GM04503 (cell line): Measurements from ENCODE around the gene SIRT3.

Source experiments
- DNase-seq: peaks from one replicate; pipeline ENCODE4 v3.0.0-alpha.2; 2012; ENCODE audit warnings: low read depth

The SIRT3 gene

DNA sequence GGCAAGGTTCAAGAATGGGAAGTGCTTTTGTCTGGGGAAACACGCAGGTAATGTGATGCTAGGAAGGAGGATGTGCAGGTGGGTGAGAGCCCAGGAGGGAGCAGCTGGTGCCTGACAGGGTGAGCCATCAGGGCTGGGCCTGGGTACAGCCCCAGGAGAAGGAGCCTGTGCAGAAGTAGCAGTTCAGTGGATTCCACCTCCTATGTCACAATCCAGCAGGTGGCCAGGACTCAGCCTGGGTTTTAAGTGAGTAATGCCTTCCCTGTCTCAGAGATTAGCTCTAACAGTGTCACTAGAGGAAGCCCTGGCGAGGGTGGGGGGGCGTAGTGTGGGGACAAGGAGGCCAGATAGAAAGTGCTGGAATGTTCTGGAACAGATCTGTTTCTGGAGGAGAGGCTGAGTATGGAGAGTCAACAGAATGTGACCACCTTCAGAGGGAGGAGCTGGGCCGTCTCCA is 20.5 kb downstream of the SIRT3 start:
- no peak for DNase-seq

DNA sequence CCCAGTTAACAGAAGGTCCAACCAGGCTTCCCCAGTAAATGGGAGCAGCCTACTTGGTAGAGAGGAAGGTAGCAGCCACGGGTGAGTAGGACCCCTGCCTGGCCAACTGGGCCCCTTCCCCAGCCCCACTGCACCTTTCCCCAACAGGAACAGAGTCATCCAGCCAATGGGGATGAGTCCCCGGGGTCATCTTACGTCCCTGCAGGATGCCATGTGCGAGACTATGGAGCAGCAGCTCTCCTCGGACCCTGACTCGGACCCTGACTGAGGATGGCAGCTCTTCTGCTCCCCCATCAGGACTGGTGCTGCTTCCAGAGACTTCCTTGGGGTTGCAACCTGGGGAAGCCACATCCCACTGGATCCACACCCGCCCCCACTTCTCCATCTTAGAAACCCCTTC is 22.1 kb downstream of the SIRT3 start:
- no peak for DNase-seq

DNA sequence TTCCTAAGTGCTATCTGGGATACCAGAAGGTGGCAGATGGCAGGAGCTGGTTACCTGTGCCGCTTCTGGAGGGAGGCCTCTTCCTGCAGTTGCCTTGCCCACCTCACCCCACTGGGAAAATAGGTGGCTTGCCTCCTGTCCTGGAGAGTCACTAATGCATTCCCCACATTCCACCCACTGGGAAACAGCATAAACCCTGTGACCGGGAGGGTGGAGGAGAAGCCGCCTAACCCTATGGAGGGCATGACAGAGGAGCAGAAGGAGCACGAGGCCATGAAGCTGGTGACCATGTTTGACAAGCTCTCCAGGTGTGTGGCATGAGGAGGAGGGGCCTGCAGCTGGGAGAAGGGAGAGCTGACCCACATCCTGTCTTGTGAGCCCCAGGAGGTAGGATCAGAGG is 23.0 kb downstream of the SIRT3 start:
- DNase-seq, result no peak

DNA sequence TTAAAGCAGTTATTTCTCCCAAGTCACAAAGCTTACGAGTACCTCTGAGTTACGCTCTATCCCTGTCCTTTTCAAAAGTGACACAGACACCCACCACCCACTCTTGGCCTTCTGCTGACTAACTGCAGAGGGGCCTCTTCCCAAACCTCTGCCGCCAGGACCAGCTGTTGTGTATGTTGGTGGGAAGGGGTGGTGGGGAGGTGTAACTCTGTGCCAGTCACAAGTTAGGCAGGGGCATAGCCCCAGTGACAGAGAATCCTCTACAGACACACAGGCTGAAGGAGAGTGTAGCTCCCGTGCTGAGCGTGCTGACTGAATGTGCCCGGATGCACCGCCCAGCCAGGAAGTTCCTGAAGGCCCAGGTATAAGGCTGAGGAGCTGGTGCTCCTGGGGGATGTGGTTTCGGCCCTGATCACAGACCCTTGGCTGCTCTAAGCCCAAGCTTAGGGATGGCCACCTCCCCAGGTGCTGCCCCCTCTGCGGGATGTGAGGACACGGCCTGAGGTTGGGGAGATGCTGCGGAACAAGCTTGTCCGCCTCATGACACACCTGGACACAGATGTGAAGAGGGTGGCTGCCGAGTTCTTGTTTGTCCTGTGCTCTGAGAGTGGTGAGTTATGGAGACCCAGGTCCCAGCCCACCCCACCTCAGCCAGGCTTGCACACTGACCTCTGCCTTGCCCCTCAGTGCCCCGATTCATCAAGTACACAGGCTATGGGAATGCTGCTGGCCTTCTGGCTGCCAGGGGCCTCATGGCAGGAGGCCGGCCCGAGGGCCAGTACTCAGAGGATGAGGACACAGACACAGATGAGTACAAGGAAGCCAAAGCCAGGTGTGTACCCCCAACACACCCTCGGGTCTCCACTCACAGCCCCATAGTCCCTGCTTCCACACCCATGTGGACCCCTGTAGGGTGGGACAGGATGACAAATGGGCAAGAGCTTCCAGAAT is 23.7 kb downstream of the SIRT3 start:
- DNase-seq, result no peak

DNA sequence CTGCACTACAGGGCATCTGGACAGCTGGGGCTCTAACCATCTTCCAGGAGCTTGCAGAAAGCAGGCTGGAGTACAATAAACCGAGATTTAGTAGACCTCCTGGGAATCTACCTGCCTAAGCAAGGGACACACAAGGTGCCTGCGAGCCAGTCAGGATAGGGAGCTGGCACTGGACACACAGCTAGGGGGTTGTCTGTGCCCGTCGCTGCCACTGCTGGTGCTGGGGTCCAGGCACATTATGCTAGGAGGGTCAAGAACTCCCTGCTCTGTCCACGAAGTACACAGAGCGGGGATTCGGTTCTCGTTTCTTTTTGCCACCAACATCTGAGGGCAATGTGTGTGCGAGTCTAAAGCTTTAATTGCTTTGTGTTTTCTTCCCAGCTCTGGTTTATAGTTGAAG is 24.4 kb downstream of the SIRT3 start:
- DNase-seq, result no peak

DNA sequence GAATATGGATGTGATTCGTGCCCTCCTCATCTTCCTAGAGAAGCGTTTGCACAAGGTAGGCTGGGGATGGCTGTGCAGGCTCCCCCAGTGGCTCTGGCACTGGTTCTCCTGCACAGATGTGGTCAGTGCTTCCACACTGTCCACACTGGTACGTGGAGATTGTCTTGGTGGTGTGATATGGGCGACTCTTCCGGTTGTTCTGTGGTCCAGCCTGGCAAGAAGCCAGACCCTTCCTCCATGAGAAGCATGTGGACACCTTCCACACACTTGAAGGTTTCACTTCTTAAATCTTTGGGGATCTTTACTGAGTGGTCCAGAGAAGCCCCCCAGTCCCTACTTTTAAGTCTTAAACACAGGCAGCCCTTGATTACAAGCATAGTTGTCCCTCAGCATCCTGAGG is 24.8 kb downstream of the SIRT3 start:
- no peak for DNase-seq

DNA sequence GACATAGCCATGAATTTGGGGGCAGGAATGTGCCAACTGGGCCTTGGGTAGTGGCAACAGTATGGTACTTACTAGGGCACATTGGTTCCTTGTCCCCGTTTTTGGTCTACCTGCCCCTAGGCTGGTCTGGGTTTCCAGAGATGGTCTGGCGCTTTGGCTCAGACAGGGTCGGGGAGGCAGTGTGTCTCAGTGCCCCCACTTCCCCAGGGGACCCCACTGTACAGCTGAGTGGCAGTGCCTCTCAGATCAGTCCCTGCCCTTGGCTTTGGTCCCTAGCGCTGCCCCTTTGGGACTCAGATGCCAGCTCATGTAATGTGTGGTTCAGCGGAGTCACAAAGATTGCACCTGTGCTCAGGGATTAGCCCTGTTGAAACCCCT is 25.4 kb downstream of the SIRT3 start:
- no peak for DNase-seq

DNA sequence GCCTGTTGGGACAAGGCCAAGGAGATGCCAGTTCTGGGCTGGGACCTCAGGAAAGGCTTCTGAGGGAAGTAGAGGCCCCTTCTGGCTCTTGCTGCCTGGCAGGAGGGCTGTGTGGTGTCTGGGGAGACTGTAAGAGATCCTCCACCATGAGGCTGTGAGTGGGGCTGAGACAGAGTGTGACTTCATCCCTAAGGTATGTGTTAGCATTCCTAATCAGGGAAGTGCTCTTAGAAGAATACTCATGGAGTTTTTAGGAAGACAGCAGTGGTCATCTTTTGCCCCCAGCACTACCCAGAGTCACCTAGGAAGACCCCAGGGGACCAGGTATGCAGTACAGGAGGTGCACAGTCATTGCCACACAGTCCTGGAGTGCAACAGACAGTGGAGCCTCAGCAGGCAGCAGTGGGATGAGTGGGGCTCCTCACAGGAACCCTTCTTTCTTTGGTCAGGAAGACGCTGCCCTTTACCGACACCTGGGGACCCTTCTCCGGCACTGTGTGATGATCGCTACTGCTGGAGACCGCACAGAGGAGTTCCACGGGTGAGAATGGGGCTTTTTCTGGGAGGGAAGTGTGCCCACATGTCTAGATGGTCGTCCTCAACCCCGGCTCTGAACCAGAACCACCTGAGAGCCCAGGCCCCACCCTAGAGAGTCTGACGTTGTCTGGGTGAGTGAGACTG is 25.9 kb downstream of the SIRT3 start:
- peak; percentile 61 for DNase-seq

DNA sequence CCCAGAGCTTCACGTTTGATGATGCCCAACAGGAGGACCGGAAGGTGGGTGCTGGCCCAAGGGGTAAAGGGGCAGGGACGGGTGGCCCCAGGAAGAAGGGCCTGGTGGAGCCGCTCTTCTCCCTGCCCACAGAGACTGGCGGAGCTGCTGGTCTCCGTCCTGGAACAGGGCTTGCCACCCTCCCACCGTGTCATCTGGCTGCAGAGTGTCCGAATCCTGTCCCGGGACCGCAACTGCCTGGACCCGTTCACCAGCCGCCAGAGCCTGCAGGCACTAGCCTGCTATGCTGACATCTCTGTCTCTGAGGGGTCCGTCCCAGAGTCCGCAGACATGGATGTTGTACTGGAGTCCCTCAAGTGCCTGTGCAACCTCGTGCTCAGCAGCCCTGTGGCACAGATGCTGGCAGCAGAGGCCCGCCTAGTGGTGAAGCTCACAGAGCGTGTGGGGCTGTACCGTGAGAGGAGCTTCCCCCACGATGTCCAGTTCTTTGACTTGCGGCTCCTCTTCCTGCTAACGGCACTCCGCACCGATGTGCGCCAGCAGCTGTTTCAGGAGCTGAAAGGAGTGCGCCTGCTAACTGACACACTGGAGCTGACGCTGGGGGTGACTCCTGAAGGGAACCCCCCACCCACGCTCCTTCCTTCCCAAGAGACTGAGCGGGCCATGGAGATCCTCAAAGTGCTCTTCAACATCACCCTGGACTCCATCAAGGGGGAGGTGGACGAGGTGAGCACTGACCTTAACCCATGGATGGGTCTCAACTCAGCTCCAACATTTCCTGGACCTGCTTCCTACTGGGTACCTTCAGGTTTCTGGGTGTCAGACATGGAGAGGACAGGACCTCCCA is 26.6 kb downstream of the SIRT3 start:
- DNase-seq, result no peak

DNA sequence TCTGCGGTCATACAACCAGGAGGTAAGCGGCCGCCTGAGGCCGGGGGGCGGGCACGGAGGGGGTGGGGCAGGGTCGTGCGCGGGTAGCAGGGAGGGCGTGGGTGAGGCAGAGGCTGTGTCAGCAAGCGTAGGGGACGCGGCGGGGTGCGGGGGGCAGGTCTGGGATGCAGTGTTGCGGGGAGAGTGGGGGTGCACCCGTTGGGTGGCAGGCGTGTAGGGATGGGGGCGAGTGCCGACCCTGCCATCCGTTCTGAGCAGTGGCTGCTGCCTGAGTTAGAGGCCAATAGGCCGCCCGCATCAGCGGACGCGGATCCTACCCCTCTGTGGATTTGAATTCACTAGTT is 27.3 kb downstream of the SIRT3 start:
- no peak for DNase-seq

DNA sequence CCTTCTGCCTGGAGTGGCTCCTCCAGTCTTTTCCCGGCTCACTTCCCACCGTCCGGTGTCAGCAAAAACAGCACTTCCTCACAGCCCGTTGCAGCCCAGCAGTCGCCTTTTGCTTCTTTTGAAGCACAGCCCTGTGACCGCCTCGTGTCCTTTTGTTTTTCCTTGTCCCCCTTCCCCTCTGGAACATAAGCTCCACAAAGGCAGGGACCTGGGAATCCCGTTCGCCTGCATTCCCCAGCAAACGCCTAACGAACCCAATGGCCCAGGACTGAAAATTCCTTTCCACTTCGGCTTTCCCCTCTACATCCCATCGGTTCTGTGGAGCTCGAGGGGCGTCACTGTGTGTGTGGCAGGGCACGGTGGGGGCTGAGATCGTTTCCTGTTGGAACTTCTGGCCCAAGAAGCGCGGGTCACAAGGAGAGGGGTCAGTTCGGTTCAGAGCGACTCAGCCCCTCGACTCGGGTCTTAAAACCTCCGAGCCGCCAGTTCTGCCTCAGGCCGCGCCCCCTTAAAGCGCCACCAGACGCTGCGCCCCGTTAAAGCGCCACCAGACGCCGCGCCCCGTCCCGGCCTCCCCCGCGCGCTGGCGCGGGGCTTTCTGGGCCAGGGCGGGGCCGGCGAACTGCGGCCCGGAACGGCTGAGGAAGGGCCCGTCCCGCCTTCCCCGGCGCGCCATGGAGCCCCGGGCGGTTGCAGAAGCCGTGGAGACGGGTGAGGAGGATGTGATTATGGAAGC is 27.8 kb downstream of the SIRT3 start:
- no peak for DNase-seq

DNA sequence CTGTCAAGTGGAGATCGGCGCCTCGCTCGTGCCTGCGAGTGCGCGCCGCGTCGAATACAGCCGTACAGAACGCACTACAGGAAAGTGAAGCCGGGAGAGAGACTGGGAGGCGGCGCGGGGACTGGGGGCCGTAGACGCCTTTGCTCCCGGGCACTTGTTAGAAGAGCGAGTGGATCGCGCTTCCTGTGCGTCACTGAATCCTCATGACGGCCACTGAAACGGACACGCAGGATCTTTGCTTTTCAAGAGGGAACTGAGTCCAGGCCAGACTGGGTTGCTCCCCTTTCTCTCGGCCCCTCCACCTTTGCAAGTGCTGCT is 28.3 kb downstream of the SIRT3 start:
- DNase-seq, result no peak

DNA sequence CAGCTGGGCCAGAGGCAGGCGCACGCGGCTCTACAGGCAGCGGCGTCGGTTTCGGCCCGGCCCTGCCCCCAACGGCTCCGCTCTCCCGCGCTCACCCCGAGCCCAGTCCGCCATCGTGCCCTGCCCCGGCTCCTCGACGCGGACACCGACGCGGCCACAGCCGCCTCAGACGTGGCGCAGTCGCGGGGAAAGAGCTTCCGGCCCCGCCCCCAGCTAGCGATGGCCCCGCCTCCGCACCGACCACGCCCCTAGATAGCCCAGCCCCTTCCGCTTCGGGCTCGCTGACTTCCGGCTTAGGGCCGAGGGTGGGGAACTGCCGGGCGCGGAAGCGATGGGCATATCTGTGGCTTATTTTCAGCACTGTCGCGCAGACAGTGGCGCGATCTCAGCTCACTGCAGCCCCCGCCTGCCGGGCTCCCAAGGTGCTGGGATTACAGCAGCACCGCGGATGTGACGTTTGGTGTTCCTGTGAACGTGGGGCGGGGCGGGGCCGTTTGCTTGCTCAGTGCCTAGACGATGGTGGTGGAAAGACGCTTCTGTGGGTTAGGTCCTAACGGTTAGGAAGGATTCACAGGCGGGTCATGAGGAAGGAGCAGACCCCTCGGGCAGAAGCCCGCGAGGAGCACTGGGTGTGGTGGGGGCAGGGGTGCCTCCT is 28.8 kb downstream of the SIRT3 start, which contains the start of the genes BET1L and RIC8A:
TSS of gene BET1L (minus strand) at position 192 of the 655 bp plus-strand sequence. CDS start at position 114, 78 bp downstream.
TSS of gene RIC8A (plus strand) at position 501 of the 655 bp plus-strand sequence. CDS start 1,147 bp downstream, outside the sequence.
- DNase-seq, result peak; percentile 93

DNA sequence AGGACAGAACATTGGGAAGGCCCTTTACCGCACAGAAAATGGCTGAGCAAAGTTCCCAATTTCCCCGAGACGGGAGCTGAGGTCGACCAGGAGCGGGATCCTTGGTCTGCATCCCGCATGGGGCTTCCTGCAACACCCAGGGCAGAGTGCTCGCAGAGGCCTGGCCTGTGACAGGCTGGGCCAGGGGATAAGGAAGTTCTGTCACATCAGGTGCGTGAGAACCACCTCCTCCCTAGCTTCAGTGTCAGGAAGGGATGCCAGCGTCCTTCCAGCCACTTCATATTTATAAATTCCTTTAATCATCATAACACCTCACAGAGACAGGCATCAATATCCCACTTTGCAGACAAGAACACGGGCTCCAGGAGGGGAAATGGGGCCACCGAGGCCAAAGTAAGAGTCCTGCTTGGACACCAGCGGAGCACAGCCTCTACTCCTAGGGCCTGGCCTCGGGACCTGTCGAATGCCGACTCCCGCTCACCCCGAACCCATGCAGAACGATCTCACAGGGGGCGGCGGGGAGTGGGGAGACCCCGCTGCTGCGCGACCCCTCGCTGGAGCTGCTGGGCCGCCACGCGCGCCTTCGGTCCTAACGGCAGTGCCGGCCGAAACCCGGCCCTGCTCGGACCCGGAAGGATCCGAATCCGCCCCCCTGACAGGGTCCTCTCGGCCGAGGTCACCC is 29.5 kb downstream of the SIRT3 start:
- no peak for DNase-seq

DNA sequence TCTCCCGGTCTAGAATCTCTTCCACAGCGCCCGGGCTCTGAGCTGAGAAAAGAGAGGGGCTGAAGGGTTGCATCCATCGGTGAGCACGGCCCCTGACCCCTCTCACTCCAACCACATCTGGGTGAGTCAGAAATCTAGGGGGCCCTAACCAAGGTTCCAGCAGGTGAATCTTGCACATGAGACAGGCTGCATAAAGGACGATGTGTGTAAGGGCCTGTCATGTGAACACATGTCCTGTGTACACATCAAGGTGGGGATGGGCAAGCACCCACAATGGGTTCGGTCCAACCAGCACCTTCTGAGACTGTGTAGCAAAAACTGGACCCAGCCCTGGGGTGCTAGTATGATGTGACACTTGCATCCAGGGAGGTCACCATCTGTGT is 30.1 kb downstream of the SIRT3 start:
- no peak for DNase-seq

DNA sequence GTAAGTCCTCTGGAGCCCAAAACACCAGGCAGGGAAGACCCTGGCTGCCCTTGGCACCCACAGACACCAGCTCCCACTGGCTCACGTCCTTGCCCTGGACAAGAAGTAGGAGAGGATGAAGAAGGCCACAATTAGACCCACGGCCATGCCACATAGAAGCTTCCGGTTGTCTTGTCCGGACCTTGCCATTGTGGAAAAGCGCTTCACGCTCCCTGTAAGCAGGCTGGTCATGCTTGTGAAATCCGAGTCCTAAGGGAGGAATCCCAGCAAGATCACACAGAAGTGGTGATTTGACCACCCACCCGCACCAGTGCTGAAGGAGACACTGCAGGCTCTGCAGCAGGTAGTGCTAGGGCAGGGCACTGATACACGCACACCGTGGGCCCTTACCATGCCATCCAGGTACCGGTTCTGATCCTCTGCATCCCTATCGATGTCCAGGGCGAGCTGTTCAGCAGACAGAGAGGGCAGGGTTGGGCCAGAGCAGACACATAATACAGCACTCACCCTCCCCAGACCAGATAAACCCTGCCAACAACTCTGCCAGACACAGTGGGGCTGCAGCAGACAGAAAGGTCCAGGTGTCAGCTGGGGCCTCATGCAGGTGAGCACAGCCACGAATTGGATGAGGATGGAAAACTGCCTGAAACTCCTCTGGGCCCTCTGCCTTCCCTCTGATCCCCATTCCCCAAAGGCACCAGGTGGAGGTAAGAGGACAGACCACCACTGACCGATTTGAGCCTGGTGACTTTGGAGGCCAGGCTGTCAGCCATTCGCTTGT is 30.7 kb downstream of the SIRT3 start:
- DNase-seq, result no peak

DNA sequence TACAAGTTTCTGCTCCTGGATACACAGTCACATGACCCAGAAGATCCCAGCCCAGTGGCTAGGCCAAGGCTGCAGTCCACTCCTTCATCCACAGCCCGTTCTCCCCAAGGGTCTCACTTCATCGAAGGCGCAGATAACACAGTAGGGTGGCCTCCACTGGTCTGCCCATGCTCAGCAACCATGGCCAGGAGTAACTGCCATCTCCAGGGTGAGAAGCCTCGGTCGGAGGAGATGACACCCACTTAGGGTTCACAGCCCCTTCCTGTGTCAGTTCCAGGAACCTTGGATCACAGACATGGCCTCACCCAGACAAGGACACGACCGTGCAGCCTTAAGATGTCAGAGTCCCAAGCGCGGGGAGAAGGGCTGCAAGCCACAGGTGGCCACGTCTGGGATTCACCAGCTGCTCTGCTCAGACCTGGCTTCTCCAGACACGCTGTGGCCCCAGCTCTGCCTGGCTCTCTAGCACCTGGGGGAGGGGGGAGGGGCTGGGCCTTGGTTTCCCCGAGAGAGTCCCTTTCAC is 31.5 kb downstream of the SIRT3 start:
- no peak for DNase-seq

DNA sequence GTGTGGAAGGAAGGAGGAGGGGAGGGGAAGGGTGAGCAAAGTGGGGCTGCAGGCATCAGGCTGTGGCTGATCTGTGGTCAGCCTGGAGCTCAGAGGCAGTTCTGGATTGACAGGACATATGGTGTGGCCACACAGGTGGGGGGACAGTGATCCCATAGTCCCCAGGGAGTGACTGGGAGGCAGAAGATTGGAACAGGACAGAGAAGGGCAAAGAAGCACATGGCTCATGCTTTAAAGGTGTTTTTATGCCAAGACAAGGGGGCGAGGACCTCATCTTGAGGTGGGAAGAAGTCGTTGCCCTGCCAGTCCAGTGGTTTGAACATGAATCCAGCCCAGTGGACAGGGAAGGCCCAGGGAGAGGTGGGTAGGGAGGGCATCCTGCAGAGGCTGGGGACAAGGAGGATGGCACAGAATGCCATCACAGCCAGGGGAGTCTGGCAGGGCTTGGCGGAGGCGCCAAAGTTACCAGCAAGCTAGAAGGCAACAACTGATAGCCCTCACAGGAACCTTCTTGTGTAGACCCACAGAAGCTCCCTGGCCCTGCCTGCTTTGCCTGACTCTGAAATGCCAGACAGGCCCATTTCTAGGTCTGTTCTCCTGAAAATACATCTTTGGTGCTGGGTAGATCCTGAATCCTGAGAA is 32.1 kb downstream of the SIRT3 start:
- DNase-seq, result no peak
